Mesodermal cell (in vitro differentiated cells): ENCODE measurements around the gene CMIP.
A peak's percentile ranks its signal among the peaks of the same experiment; 100 is the strongest.

ENCODE experiments used
- H3K27ac ChIP-seq: 2 replicates; pipeline ENCODE4 v1.7.0; 2013; ENCODE audit warnings: mild to moderate bottlenecking, low read depth, low read length, moderate library complexity; ENCODE audit not compliant: severe bottlenecking
- H3K36me3 ChIP-seq: 2 replicates; pipeline ENCODE4 v1.7.1; 2013; ENCODE audit warnings: mild to moderate bottlenecking, low read length, moderate library complexity; ENCODE audit not compliant: control insufficient read depth, insufficient read depth
- H3K4me1 ChIP-seq: one replicate; pipeline ENCODE4 v1.7.1; 2013; ENCODE audit warnings: mild to moderate bottlenecking, low read length; ENCODE audit not compliant: insufficient read depth, control insufficient read depth, poor library complexity, severe bottlenecking
- H3K4me3 ChIP-seq: 2 replicates; pipeline ENCODE4 v1.7.0; 2013; ENCODE audit warnings: low read length, control low read depth, mild to moderate bottlenecking; ENCODE audit not compliant: insufficient read depth, poor library complexity, severe bottlenecking; ENCODE audit errors: extremely low read depth
- H3K9me3 ChIP-seq: 2 replicates; pipeline ENCODE4 v1.7.1; 2013; ENCODE audit warnings: mild to moderate bottlenecking, low read length, moderate library complexity; ENCODE audit not compliant: control insufficient read depth
- WGBS, 2 experiments: methylation state at CpG; one replicate each; pipeline ENCODE4 v1.1.5; 2013; ENCODE audit warnings: missing lambda C conversion rate in 2 of 2; ENCODE audit not compliant: insufficient coverage in 2 of 2; 5-methylcytosine and 5-hydroxymethylcytosine counted together

Gene CMIP

GRCh38 chr16:81405702-81406113 lies 38.9 kb upstream of the CMIP start:
- Histone ChIP-seq H3K36me3 (no peaks in the 10 kb centered on the region), H3K27ac (peak overlapping the region; percentile 83), H3K4me3 (no peak overlapping the region), H3K4me1 (peaks cover 24% of the 10 kb centered on the region), H3K9me3 (no peaks in the 10 kb centered on the region)
- 44 to 62% methylated on average over 4 to 8 of the region's 11 CpGs for WGBS, 2 experiments

- Histone ChIP-seq H3K36me3 (no peaks in the 10 kb centered on the region), H3K4me1 (peaks cover 15% of the 10 kb centered on the region), H3K4me3 (no peak overlapping the region), H3K27ac (no peak overlapping the region), H3K9me3 (no peaks in the 10 kb centered on the region)
- WGBS, 2 experiments = 88 to 92% methylated on average over 8 to 9 of the region's 9 CpGs
Observed at GRCh38 chr16:81408409-81408950, 36.1 kb upstream of the CMIP start.

- WGBS, 2 experiments = 93 to 94% methylated on average over 12 of the region's 13 CpGs
- H3K4me3 ChIP-seq = no peak overlapping the region
- H3K9me3 ChIP-seq = no peaks in the 10 kb centered on the region
- no peaks in the 10 kb centered on the region for H3K36me3 ChIP-seq
- H3K27ac ChIP-seq = no peak overlapping the region
- H3K4me1 ChIP-seq = peaks cover 9% of the 10 kb centered on the region
Observed at GRCh38 chr16:81409016-81409556, 35.5 kb upstream of the CMIP start.

- Histone ChIP-seq H3K9me3 (no peaks in the 10 kb centered on the region), H3K4me1 (peaks cover 17% of the 10 kb centered on the region), H3K4me3 (no peak overlapping the region), H3K36me3 (no peaks in the 10 kb centered on the region), H3K27ac (no peak overlapping the region)
- 32 to 35% methylated on average over 6 to 7 of the region's 10 CpGs for WGBS, 2 experiments
Observed at GRCh38 chr16:81410643-81411293, 33.8 kb upstream of the CMIP start.

DNA sequence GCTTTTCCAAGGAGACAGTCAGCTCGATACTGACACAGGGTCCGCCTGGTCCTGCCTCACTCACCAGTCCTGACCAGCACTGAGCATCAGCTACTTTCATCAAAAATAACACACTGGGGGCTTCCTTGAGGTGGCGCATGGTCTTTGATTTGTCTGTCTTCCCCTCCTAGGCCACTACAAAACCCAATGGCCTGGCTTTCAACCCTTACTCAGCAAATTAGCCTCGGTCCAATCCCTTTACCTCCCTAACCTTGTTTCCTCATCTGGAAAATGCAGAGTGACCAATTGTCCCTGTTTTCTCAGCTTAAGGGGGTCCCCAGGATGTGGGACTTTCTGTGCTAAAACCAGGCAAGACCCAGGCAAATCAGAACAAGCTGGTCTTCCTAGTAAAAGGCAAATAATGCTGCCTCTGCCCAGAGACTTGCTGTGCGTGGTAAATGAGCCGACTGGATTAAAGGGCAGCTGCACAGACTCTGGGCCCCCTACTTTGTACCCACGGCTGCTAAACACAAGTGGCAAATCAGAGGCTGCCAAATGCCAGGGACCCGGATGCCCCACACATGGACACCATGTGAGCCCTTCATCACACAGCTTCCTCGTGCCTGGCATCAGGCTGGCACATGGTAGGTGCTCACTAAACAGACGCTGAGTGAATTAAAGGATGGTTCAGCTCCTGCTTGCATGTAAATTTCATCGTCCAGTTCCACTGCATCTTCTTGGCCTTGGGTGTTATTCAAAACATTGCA lies 31.2 kb upstream of the CMIP start:
- peaks cover 27% of the 10 kb centered on the region for H3K4me1 ChIP-seq
- 92% methylated on average over 10 to 11 of the region's 11 CpGs for WGBS, 2 experiments
- H3K9me3 ChIP-seq = no peaks in the 10 kb centered on the region
- no peak overlapping the region for H3K4me3 ChIP-seq
- no peak overlapping the region for H3K27ac ChIP-seq
- H3K36me3 ChIP-seq = no peaks in the 10 kb centered on the region

- H3K9me3 ChIP-seq = no peaks in the 10 kb centered on the region
- no peak overlapping the region for H3K27ac ChIP-seq
- H3K4me3 ChIP-seq = no peak overlapping the region
- no peaks in the 10 kb centered on the region for H3K36me3 ChIP-seq
- 31 to 38% methylated on average over 10 to 11 of the region's 11 CpGs for WGBS, 2 experiments
- H3K4me1 ChIP-seq = peaks cover 27% of the 10 kb centered on the region
Observed at GRCh38 chr16:81415751-81416150, 28.9 kb upstream of the CMIP start.

GRCh38 chr16:81416749-81417148 lies 27.9 kb upstream of the CMIP start:
- no peaks in the 10 kb centered on the region for H3K9me3 ChIP-seq
- H3K4me1 ChIP-seq = peaks cover 27% of the 10 kb centered on the region
- no peak overlapping the region for H3K27ac ChIP-seq
- no peak overlapping the region for H3K4me3 ChIP-seq
- 87 to 89% methylated on average over 8 of the region's 8 CpGs for WGBS, 2 experiments
- H3K36me3 ChIP-seq = no peaks in the 10 kb centered on the region

DNA sequence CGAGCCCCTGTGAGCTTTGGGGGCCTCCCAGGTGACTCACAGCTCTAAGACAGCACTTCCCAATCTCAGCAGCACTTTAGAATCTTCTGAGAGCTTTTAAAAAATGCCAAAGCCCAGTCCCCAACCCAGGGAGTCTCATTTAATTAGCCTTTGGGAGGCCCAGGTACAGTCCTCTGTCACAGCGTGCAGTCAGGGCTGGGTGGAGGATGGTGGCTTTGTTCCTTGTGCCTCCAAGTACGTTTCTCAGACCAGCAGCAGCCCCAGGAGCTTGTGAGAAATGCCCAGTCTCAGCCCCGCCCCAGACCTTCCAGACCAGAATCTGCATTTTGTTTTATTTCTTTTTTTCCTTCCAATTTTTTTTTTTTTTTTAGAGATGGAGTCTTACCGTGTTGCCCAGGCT lies 27.4 kb upstream of the CMIP start:
- H3K27ac ChIP-seq = no peak overlapping the region
- H3K4me1 ChIP-seq = peaks cover 27% of the 10 kb centered on the region
- WGBS, 2 experiments = 92 to 93% methylated on average over 3 to 4 of the region's 5 CpGs

DNA sequence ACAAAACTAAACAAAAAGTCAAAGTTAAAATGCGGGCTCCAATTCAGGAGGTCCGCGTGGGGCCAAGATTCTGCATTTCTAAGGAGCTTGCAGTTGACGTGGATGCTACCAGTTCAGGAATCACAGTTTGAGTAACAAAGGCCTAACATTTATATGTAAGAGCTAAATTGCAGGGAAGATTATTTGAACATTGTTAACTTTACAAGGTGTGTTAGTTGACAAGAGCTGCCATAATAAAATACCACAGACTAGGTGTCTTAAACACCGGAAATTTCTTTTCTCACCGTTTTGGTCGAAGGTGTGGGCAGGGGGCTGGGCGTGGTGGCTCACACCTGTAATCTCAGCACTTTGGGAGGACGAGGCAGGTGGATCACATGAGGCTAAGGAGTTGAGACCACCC lies 24.8 kb upstream of the CMIP start:
- Histone ChIP-seq H3K9me3 (no peaks in the 10 kb centered on the region), H3K4me3 (no peak overlapping the region), H3K4me1 (peaks cover 21% of the 10 kb centered on the region), H3K27ac (no peak overlapping the region), H3K36me3 (no peaks in the 10 kb centered on the region)
- 91 to 99% methylated on average over 6 to 9 of the region's 9 CpGs for WGBS, 2 experiments

More for the DNA sequence above, 27.4 kb upstream of the CMIP start:
- H3K9me3 ChIP-seq = no peaks in the 10 kb centered on the region
- no peaks in the 10 kb centered on the region for H3K36me3 ChIP-seq
- H3K4me3 ChIP-seq = no peak overlapping the region

GRCh38 chr16:81421126-81421525 lies 23.5 kb upstream of the CMIP start:
- H3K9me3 ChIP-seq = no peaks in the 10 kb centered on the region
- WGBS, 2 experiments = 96 to 100% methylated on average over 1 to 2 of the region's 2 CpGs
- no peak overlapping the region for H3K4me3 ChIP-seq
- H3K36me3 ChIP-seq = no peaks in the 10 kb centered on the region
- no peak overlapping the region for H3K27ac ChIP-seq
- H3K4me1 ChIP-seq = peaks cover 10% of the 10 kb centered on the region
